ENCODE data around the gene FIZ1.
"Not testable (repeated sequence)": the region's sequence is repeated elsewhere in the genome, so short reads cannot be mapped to it uniquely, and the experiment has no call there.

Gene FIZ1

GRCh38 chr19:55593096-55593772, 6.1 kb downstream of the FIZ1 start:
- no peak for DNase-seq

DNA sequence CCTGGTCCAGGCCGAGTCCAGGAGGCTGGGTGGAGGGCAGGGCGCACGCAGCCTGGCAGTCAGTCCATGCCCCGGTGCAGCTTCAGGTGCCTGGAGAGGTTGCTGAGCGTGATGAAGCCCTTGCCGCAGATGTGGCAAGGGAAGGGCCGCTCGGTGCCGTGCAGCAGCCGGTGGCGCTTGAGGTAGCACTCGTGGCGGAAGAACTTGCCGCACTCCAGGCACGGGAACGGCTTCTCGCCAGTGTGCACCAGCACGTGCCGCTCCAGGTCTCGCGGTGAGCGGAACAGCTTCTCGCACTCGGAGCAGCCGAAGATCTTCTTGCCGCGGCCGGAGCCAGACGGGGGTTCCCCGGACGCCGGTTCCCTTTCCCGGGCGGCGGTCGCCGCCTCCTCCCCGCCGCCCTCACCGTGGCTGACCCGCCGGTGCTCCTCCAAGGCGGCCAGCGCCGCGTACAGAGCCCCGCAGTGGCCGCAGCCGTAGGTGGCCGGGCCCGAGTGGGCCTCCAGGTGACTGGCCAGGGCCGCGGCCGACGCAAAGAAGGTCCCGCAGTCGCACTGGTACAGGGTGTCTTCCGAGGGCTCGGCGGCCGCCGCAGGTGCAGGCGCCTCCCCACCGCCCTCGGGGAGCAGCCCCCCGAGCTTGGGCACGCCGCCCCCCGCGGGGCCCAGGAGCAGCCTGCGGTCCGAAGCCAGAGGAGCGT, 6.8 kb downstream of the FIZ1 start:
- no peak for DNase-seq

GRCh38 chr19:55591555-55591954, 7.8 kb downstream of the FIZ1 start:
- DNase-seq: no peak

DNA sequence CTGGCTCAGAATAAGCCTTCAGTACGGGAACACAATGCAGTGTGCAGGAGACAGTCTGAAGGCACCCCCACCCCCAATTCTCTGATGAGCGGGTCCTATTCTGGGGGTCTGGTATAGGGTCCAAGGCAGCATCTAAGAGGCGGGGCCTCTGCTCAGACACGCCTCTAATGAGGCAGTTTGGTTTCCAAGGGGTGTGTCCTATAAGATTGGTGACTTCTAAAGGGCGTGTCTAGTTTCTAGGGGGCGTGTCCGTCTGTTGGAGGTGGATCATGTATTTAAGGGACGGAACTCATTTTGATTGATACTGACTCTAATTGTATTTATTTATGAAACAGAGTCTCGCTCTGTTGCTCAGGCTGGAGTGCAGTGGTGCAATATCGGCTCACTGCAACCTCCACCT, 8.7 kb downstream of the FIZ1 start:
- DNase-seq: no peak

- DNase-seq: no peak
These were observed 9.2 kb downstream of the FIZ1 start for GRCh38 chr19:55590109-55590508.

DNA sequence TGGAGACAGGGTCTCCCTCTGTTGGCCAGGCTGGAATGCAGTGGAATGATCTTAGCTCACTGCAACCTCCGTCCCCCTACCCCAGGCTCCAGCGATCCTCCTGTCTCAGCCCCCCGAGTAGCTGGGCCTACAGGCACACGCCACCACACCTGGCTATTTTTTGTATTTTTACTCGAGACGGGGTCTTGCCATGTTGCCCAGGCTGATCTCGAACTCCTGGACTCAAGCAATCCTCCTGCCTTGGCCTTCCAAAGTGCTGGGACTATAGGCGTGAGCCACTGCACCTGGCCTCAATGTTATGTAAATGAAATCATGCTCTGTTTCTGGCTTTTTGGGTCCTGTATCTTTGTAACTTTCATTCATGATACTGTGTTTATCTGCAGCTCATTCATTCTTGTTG, 10.6 kb downstream of the FIZ1 start:
- no peak for DNase-seq

DNA sequence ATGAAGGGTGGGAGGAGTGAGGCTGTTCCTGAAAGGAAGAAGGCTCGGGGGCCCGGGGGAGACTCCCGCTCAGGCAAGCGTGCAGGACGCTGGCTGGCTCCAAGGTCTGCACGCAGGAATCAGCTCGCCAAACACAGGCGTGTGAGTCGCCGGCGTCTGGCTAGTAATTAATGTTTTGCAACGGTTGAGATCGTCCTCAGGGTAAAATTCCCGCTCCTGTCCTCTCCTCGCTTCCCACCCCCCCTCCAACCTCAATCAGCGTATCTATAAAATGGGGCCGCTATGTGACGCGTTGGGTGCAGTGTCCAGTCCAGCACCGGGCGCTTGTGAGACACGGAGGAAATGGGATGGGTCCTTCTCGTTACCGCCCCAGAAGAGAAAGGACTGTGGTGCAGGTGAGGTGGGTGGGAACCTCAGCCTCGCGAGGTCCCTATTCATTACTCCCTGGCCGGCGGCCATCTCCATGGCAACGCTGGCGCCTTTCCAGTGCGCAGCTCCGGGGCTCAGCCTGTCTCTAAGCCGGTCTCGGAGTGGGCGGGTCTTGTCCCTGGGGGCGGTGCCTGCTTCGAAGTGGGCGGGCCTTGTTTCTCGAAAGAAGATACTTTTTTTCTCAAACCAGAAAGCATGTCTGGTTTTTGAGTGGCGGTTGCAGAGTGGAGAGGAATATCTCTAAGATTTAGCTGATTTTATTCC, 12.2 kb downstream of the FIZ1 start:
- DNase-seq: peak; percentile 93

DNA sequence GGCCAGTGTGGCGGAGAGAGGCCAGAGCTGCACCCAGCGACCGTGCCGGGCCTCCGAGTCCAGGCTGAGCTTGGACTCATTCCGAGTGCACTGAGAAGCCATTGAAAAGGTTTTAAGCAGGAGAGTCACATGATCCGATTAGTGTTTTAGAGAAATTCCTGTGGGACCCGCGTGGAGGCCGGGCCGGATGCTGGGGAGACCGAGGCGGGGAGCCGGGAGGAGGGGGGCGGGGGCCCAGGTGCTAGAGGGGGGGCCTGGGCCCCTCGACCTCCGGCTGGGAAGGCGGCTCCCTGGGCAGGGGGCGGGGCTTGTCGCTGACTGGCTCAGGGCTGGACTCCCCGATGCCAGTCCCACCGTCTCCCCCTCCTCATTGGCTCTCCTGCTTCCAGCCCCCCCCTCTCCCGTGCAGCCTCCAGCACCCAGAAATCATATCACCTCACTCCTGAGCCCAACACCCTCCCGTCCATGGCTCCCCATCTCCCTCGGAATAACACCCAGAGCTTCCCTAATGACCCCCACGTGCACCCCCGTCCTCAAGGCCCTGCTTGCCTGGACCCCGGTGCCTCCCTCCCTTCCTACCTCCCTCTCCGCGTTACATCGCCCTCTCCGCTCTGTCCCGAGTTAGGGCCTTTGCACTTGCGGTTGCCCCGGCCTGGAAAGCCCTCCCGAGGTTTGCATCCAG, 13.5 kb downstream of the FIZ1 start:
- DNase-seq: peak; percentile 63

DNA sequence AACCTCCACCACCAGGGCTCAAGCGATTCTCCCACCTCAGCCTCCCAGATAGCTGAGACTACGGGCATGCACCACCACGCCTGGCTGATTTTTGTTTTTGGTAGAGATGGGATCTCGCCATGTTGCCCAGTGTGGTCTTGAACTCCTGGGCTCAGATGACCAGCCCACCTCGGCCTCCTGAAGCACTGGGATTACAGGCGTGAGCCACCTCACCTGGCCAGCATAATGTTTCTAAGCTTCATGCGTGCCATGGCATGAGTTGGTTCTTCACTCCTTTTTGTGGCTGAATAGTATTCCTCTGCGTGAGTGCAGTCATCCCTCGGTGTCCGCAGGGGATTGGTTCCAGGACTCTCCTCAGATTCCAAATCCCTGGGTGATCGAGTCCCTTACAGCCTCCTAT, 14.4 kb downstream of the FIZ1 start:
- DNase-seq: no peak

DNA sequence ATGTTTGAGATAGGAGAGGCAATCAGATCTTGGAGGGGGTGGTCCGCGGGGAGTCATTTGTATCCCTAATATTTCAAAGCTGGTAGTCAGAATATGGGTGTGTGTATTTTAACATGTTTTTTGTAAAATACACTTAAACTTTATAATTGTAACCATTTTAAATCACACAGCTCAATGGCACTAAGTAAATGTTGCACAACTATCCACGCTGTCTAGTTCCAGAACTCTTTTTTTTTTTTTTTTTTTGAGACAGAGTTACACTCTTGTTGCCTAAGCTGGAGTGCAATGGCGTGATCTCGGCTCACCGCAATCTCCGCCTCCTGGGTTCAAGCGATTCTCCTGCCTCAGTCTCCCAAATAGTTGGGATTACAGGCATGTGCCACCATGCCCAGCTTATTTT, 15.4 kb downstream of the FIZ1 start:
- DNase-seq: not testable (repeated sequence)

- DNase-seq: not testable (repeated sequence)
These were observed 17.0 kb downstream of the FIZ1 start for GRCh38 chr19:55582284-55582683.

DNA sequence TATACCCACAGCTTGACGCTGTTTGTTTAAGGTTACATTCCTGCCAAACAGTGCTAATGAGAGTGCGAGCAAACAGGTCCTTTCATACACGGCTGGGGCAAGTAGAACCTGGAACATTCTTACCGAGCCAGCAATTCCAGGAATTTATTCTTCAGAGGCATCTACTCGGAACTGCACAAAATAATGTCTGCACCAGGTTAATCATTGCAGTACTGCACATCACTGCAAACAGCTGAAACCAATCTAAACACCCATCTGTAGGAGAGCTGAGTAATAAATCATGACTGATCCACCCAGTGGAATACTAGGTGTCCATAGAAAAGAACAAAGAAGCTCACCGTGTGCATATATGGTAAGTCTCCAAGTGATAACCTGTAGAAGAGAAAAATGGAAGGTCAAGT, 17.5 kb downstream of the FIZ1 start:
- DNase-seq: no peak

GRCh38 chr19:55581145-55581822, 18.0 kb downstream of the FIZ1 start:
- DNase-seq: no peak

DNA sequence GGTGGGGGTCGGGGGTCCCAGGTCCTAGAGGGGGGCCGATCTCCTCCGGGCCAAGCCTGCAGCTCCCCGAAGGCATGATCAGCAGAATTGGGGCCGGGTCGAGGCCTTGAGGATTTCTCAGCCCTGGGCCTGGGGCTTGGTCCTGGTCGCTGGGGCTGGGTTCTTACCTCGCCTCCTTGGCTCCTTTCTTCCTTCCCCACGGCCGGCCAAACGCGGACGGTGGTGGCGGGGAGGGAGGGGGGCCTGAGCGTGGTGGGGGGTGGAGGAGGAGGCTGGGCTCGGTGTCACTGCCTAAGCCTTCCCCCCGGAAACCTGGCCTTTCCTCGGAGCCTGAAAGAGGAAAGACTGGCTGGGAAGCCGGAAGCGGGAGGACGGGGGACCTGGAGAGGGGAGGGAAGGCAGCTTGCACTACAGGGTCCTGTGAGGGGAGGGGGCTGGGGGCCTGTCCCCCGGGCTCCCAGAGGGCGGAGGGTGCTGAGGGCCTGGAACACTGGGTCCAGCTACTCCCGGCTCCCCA, 18.6 kb downstream of the FIZ1 start, which contains the start of gene ZNF579:
TSS of gene ZNF579 (minus strand) at position 221 of the 517 bp plus-strand sequence. CDS start 1,209 bp downstream, outside the sequence.
- peak; percentile 77 for DNase-seq

GRCh38 chr19:55579766-55580621, 19.3 kb downstream of the FIZ1 start:
- DNase-seq: no peak

DNA sequence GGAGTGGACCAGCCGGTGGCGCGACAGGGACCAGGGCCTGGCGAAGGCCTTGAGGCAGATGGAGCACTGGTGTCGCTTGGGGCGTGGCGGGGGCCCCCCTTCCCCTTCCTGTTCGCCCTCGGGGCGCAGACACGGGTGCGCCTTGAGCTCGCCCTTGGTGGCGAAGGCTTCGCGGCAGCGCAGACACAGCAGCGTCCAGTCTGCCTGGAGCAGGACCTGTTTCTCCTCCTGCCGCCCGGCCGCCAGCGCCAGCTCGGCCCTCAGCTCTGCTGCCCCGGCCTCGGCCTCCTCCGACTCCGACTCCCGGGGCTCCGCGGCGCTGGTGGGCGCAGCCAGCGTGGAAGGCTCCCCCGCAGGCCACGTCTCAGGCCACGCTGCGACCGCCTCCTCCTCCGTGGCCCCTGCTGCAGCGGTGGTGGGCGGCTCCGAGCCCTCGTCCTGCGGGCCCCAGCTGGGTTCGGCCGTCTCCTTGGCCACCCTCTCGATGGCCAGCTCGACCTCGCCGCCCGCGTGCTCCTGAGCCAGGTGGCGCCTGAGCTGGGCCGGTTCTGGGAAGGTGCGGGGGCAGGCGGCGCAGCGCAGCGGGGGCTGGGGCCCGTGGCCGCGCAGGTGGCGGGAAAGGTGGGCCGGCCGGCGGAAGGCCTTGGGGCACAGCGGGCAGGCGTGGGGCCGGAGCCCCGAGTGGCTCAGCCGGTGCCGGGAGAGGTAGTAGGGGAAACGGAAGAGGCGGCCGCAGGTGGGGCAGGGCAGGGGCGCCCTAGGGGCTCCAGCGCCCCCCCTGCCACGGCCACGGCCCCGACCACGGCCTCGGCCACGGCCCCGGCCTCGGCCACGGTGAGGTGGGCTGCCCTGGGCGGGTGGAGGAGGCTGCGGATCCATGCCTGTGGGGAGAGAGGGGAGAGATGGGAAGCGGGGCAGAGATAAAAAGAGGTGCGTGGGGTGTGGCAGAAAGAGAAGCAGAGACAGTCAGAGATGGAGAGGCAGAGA, 20.3 kb downstream of the FIZ1 start:
- no peak for DNase-seq

DNA sequence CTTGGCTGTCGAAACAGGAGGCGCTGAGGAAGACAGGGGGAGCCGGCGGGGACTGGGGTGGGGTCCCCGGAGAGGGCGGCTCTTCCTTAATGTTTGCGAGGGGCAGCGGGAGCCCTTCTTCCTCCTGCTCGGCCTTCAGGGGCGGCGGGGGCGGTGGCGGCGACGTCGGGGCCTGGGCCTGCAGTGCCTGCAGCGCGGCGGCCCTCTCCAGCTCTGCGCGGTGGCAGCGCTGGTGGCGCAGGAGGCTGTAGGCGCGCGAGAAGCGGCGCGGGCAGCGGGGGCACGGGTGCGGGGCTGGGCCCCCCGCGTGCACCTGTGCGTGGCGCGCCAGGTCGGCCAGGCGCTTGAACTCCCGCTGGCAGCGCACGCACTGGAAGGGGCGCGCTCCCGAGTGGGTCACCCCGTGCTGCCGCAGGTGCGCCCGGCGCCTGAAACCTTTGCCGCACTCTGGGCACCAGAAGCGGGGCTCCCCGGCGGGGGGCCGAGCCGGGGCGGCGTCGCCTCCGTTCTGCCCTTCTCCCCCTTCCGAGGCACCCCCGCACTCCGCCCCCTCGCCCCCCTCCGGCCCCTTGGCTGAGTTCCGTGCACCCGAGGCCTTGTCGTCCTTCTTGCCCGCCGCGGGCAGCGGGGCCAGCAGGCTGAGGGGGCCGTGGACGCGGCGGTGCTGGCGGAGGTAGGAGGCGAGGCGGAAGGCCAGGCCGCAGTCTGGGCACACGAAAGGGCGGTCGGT, 21.1 kb downstream of the FIZ1 start:
- no peak for DNase-seq

DNA sequence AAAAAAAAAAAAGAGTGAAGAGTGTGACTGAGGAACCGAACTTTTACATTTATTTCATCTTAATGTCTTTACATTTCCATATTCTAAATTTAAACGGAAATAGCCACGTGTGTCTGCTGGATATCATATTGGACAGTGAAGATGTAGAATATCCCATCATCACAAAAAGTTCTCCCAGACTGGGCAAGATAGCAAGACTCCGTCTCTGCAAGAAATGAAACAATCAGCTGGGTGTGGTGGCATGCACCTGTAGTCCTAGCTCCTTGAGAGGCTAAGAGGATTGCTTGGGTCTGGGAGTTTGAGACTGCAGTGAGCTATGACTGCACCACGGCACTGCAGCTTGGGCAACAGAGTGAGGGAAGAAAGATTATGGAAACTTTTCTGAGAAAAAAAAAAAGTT, 22.6 kb downstream of the FIZ1 start:
- DNase-seq: no peak

- DNase-seq: not testable (repeated sequence)
These were observed 25.4 kb downstream of the FIZ1 start for GRCh38 chr19:55573929-55574328.

- not testable (repeated sequence) for DNase-seq
These were observed 29.8 kb downstream of the FIZ1 start for GRCh38 chr19:55569477-55569876.

All from NCI-H1092 (cell line).